Skeletal muscle satellite cell (primary cell): ENCODE data around the gene SUSD5.
"Not testable (repeated sequence)": the region's sequence is repeated elsewhere in the genome, so short reads cannot be mapped to it uniquely, and the experiment has no call there.

Experiments
- H3K27me3 ChIP-seq: 2 replicates; pipeline ENCODE4 v1.7.0; 2013; ENCODE audit warnings: low read length; ENCODE audit not compliant: control insufficient read depth, insufficient read depth
- H3K36me3 ChIP-seq: 2 replicates; pipeline ENCODE4 v1.7.0; 2013; ENCODE audit warnings: mild to moderate bottlenecking, control low read depth, low read length; ENCODE audit not compliant: insufficient read depth
- H3K4me1 ChIP-seq: 2 replicates; pipeline ENCODE4 v1.7.0; 2013; ENCODE audit warnings: low read length; ENCODE audit not compliant: control insufficient read depth, insufficient read depth
- H3K4me2 ChIP-seq: 2 replicates; pipeline ENCODE4 v1.7.0; 2013; ENCODE audit warnings: mild to moderate bottlenecking, low read length
- H3K4me3 ChIP-seq: 2 replicates; pipeline ENCODE4 v1.7.0; 2013; ENCODE audit warnings: low read length
- H3K9ac ChIP-seq: 2 replicates; pipeline ENCODE4 v1.7.0; 2013; ENCODE audit warnings: mild to moderate bottlenecking, low read depth, low read length, moderate library complexity
- H3K9me3 ChIP-seq: replicated peaks from 2 replicates; pipeline ENCODE4 v1.7.0; 2013; ENCODE audit warnings: mild to moderate bottlenecking, control low read depth, low read length

SUSD5 gene

DNA sequence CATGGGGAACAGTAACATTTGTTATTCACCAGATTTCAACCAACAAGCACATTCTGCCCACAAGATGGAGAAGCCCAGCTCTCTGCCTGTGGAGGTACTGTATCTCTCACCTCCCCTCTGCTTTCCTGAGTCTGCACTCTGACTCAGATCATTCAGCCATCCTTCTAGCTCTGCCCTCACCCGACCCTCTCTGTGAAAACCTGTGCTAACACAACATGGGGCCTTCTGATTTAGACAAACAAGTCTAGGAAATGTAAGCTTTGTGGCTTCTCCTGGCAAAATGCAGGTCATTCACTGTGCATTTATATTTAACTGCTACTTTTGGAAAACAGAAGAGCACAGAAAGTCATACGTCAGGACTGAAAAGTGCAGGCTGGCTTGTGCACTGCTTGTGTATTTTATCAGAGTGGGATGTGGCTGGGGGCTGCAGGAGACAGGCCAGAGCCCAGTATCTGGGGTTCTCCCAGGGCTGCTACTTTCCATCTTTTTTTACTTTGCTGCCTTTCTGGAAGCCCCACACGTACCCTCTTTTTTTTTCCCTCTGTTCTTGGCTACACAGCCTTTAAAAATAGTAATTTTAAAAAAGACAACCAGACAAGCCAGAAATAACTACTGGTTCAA, 50.8 kb downstream of the SUSD5 start:
- no peaks in the 10 kb centered on the region for H3K27me3 ChIP-seq
- no peak overlapping the region for H3K9ac ChIP-seq
- no peaks in the 10 kb centered on the region for H3K36me3 ChIP-seq
- no peak overlapping the region for H3K4me2 ChIP-seq
- H3K4me1 ChIP-seq, result no peaks in the 10 kb centered on the region
- H3K4me3 ChIP-seq, result no peak overlapping the region
- no peaks in the 10 kb centered on the region for H3K9me3 ChIP-seq

DNA sequence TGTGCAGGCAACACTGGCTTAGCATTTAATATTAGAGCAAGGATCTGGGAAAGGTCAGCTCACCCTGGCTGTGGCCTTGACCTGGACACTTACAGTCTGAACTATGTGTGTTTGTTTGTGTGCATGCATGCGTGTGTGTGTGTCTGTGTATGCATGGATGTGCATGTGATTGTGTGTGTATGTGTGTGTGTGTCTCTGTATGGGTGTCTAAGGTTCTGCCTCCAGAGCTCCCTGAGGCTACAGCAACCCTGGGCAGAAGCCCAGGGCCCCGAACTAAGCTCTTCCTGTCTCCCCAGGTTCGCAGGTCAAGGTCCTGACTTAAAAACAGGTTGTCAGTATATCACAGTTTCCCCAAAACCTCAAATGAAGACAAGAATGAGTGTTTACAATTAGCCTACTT, 51.3 kb downstream of the SUSD5 start:
- no peak overlapping the region for H3K4me2 ChIP-seq
- no peaks in the 10 kb centered on the region for H3K27me3 ChIP-seq
- H3K9ac ChIP-seq, result no peak overlapping the region
- H3K9me3 ChIP-seq, result no peaks in the 10 kb centered on the region
- H3K4me1 ChIP-seq, result no peaks in the 10 kb centered on the region
- H3K4me3 ChIP-seq, result no peak overlapping the region
- H3K36me3 ChIP-seq, result no peaks in the 10 kb centered on the region

DNA sequence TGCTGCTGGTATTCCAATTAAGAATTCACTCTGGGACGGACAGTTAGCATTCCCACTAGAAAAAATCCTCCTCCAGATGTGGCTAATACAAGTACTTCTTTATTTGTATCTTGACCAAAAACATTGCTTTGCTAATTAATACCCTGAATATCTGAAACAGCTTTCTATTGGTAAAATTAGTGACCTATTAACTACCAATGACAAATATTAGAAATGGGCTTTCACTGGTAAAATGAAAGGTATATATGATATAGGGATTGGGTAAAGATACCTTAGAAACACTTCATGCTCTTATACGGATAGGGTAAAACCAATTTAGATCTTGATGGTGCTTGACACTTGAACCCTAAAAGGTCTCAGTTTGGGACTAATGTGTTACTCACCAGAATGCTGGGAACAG, 52.5 kb downstream of the SUSD5 start:
- Histone ChIP-seq H3K4me1 (no peaks in the 10 kb centered on the region), H3K27me3 (no peaks in the 10 kb centered on the region), H3K9ac (no peak overlapping the region), H3K9me3 (no peaks in the 10 kb centered on the region), H3K4me2 (no peak overlapping the region), H3K4me3 (no peak overlapping the region), H3K36me3 (no peaks in the 10 kb centered on the region)

DNA sequence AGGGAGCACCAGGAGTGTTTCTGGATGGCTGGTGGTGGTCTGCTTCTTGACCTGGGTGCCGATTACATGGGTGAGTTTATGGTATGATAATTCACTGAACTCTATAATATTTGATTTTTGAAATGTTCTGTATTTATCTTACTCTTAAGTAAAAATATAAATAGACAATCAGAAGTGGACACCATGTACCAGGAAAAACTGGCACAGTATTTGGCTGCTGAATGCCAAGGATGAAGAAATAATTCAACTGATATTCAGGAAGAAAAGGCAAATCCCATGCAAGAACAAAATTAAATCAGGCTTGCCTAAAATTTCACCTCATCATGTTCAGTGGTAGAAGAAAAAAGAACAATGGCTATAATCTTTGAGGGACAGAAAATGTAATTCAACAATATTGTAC, 53.2 kb downstream of the SUSD5 start:
- H3K9ac ChIP-seq, result no peak overlapping the region
- no peak overlapping the region for H3K4me2 ChIP-seq
- no peaks in the 10 kb centered on the region for H3K4me1 ChIP-seq
- no peak overlapping the region for H3K4me3 ChIP-seq
- H3K9me3 ChIP-seq, result no peaks in the 10 kb centered on the region
- H3K27me3 ChIP-seq, result no peaks in the 10 kb centered on the region
- H3K36me3 ChIP-seq, result no peaks in the 10 kb centered on the region

DNA sequence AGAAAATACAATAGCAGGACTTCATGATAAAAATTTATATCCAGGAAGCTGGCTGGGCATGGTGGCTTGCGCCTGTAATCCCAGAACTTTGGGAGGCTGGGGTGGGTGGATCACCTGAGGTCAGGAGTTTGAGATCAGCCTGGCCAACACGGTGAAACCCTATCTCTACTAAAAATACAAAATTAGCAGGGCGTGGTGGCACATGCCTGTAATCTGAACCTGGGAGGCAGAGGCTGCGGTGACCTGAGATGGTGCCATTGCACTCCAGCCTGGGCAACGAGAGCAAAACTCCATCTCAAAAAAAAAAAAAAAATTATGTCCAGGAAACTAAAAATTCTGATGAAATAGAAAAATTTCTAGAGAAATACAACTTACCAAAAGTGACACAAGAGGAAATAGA, 56.0 kb downstream of the SUSD5 start:
- H3K4me3 ChIP-seq, H3K4me2 ChIP-seq, H3K9me3 ChIP-seq, H3K9ac ChIP-seq, H3K36me3 ChIP-seq, H3K27me3 ChIP-seq, H3K4me1 ChIP-seq: not testable (repeated sequence)

DNA sequence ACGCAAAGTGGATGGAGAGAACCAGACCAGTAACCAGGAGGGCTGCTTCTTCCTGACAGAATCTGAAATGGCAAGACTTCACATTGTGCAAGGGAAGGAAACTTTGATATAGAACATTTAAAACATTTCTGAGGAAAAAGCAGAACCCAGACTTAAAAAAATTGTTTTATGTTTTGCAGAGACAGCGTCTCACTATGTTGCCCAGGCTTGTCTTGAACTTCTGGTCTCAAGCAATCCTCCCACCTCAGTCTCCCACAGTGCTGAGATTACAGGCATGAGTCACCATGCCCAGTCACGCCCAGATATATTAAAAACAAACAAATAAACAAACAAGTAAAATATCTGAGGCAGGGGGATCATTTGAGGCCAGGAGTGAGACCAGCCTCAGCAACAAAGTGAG, 58.6 kb downstream of the SUSD5 start:
- peaks cover 9% of the 10 kb centered on the region for H3K4me1 ChIP-seq
- H3K4me2 ChIP-seq, result no peak overlapping the region
- H3K9me3 ChIP-seq, result no peaks in the 10 kb centered on the region
- H3K4me3 ChIP-seq, result no peak overlapping the region
- H3K36me3 ChIP-seq, result no peaks in the 10 kb centered on the region
- no peaks in the 10 kb centered on the region for H3K27me3 ChIP-seq
- H3K9ac ChIP-seq, result no peak overlapping the region

DNA sequence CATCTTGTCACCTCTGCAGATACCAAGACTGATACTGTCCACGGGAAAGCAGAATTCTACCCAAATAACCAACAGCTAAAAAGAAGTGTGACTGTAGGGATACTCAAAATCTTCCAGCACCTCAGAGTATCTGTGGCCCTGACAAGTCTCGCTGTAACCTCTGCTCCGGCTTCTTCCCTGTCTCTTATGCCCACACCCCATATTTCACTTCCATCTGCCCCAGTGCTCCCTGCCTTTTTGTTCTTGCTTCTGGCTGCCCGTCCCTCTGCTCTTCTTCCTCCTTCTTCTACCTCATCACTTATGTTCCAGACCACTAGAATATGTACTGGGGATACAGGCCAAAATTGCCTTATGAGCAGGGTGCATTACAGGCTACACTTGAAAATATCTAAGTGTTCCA, 59.4 kb downstream of the SUSD5 start:
- Histone ChIP-seq H3K36me3 (no peaks in the 10 kb centered on the region), H3K4me1 (peaks cover 9% of the 10 kb centered on the region), H3K27me3 (no peaks in the 10 kb centered on the region), H3K4me3 (no peak overlapping the region), H3K9me3 (no peaks in the 10 kb centered on the region), H3K4me2 (no peak overlapping the region), H3K9ac (no peak overlapping the region)

DNA sequence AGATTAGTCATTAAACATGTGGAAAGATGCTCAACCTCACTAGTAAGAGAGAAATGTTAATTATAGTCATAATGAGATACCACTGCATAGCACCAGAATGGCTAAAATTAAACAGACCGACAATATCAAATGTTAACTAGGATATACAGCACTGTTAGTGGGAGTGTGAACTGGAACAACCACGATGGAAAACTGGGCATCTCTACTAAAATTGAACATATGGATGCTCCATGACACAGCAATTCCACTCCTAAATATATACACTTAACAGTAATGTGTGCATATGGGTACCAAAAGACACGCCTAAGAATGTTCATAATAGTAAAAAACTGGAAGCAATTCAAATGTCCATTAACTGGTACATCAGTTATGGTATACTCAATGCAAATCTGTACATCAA, 63.3 kb downstream of the SUSD5 start:
- Histone ChIP-seq H3K36me3 (no peaks in the 10 kb centered on the region), H3K9me3 (no peaks in the 10 kb centered on the region), H3K4me3 (no peak overlapping the region), H3K4me2 (no peak overlapping the region), H3K4me1 (peaks cover 9% of the 10 kb centered on the region), H3K9ac (no peak overlapping the region), H3K27me3 (no peaks in the 10 kb centered on the region)

DNA sequence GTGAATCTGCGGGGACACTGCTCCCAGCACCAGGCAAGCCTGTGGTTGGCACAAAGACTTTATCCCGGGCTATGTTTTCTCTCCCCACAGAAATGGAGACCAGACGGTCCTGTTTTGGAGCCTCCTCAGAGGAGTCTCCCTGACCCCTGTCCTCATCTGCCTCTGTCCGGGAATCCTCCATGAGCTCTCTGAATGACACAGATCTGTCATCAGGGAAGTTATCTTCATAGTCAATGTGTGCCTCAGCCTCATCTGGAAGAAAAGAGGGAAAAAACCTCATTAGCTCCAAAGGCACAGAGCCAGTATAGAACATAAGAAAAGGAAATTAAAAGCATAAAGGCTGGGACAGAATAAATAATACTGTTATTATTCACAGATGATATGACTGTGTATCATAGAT, 64.8 kb downstream of the SUSD5 start:
- Histone ChIP-seq H3K4me1 (peaks cover 9% of the 10 kb centered on the region), H3K4me2 (no peak overlapping the region), H3K9ac (no peak overlapping the region), H3K9me3 (no peaks in the 10 kb centered on the region), H3K27me3 (no peaks in the 10 kb centered on the region), H3K36me3 (no peaks in the 10 kb centered on the region), H3K4me3 (no peak overlapping the region)

DNA sequence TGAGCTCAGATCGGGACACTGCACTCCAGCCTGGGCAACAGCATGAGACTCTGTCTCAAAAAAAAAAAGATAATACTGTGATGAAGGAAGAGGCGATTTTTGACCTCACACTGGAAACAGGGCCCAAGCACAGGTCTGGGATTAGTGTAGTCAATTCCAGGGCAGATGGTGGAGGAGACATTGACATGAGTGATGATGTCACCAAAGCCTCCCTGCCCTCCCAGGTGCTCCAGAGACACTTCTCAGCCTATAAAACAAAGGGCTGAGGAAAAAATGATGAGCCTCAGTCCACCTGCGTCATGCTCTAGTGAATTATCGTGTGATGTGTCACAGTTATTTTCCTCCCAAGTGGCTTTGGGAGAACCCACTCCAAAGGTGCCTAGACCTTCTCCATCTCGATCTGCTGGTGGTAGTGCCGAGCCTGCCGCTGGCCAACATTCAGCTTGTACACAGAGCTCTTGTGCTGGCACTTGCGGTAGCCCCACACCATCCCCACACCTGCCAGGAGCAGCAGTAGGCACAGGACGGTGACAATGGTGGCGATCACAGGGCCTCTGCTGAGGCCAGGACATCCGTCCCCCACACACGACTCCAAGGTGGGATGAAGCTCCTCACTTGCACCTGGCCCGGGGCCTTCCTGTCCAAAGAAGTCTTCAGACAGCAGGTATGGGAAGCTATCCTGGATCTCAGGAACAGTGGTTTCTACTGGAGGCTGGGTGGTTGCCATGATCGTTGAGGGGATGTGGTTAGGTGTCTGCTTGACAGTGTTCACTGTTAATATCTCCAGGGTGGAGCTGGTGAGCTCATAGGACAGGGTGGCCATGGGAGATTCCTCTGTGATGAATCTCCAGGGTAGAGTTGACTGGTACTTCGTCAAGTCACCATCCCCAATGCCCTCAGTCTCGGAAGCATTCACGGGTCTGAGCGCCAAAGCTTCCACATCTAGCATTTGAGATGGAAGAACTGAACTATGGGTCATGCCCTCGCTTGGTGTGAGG, 65.9 kb downstream of the SUSD5 start:
- H3K9ac ChIP-seq, result no peak overlapping the region
- H3K4me1 ChIP-seq, result peaks cover 9% of the 10 kb centered on the region
- H3K9me3 ChIP-seq, result no peaks in the 10 kb centered on the region
- H3K4me2 ChIP-seq, result no peak overlapping the region
- no peak overlapping the region for H3K4me3 ChIP-seq
- H3K36me3 ChIP-seq, result no peaks in the 10 kb centered on the region
- H3K27me3 ChIP-seq, result no peaks in the 10 kb centered on the region

DNA sequence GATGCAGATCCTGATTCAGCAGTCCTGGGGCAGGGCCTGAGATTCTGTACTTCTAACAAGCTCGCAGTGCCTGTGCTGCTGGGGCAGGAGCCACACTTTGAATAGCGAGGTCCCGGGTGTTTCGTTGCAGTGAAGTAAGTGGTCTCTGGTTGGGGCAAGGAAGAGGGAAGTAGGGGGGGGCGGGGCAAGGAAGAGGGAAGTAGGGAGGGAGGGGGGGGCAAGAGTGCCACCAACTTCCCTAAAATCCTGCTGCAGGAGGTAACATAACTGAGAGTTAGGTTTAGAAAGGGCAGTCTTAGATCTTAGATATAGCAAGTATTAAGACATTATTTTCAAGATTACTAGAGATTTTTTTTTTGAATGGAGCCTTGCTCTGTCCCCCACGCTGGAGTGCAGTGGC, 69.3 kb downstream of the SUSD5 start:
- Histone ChIP-seq H3K4me3 (no peak overlapping the region), H3K9ac (no peak overlapping the region), H3K36me3 (peaks cover 13% of the 10 kb centered on the region), H3K27me3 (no peaks in the 10 kb centered on the region), H3K4me2 (no peak overlapping the region), H3K4me1 (peaks cover 20% of the 10 kb centered on the region), H3K9me3 (no peaks in the 10 kb centered on the region)
